HFFc6 (cell line): ENCODE measurements around the gene EIF6. TPM values are rescaled to one million over a fixed set of nuclear protein-coding genes. Genes with fewer than 3 reads are reported as not detected.

Source experiments
- DNase-seq: peaks from one replicate; pipeline ENCODE4 v3.0.0-alpha.2; 2018
- H3K27ac Mint-ChIP-seq: 2 replicates; pipeline ENCODE4 v1.8.0; 2020; ENCODE audit warnings: mild to moderate bottlenecking, mixed read lengths
- H3K27me3 Mint-ChIP-seq: 2 replicates; pipeline ENCODE4 v1.8.0; 2021; ENCODE audit warnings: mild to moderate bottlenecking, moderate library complexity, mixed read lengths; ENCODE audit not compliant: insufficient read depth
- H3K36me3 Mint-ChIP-seq: 2 replicates; pipeline ENCODE4 v1.8.0; 2021; ENCODE audit warnings: low read depth, mixed read lengths
- H3K4me1 Mint-ChIP-seq: 2 replicates; pipeline ENCODE4 v1.8.0; 2020; ENCODE audit warnings: low read depth, mixed read lengths
- H3K4me3 Mint-ChIP-seq: 2 replicates; pipeline ENCODE4 v1.8.0; 2020; ENCODE audit warnings: mild to moderate bottlenecking, moderate library complexity, mixed read lengths
- H3K9me3 Mint-ChIP-seq: 2 replicates; pipeline ENCODE4 v1.8.0; 2020; ENCODE audit warnings: mild to moderate bottlenecking, mixed read lengths
- total RNA-seq, 6 experiments: library from RNA; stranded (reverse); fragmentation: NEBNext Ultra II Directional; extraction: Animal tissue kit (Norgen Biotek cat#: 25700); gene quantifications; 2 replicates in 1 of 6; 3 replicates in 5 of 6; pipeline ENCODE4 v1.2.3, GENCODE V29; 2021
- TF ChIP-seq, protein P1 (sequence below): fragments of 200-600 bp; sonication (generic); IDR thresholded peaks from 2 replicates; pipeline ENCODE4 v1.5.0; 2021; ENCODE audit warnings: antibody characterized with exemption, mild to moderate bottlenecking

Gene EIF6
- total RNA-seq, 6 experiments from 2014 or later: 176 to 194 (median 185) TPM

DNA sequence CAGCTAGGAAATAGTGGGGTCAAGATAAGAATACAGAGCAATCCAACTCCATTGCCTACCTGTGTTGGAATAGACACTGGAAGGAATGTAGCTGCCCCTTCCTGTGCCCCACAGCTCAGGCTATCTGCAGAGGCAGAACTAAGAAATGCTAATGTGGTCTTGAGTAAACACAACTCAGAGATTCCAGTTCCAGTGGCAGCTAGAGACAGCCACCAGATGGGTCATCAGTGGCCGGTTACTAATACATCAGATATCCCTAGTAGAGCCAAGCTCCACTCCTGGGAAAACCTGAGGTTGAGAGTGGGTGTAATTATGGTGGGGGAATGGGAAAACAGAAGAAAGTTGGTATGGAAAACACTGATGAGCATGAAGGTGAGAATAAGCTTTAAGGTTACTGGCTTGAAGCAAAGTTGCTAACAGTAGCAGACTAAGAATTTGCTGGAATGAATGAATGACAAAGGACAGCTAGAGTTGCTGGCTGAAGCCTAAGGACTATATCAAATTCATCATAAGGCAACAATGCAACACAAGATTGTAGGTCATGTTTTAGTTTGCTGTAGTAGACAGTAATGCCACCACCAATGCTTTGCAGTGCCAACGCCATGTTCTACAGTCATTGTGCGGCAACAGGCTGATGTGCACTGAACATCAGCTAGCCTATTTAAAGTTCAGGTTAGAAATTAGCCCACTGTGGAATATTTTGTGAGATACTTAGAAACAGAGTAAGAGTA lies 36.0 kb upstream of the EIF6 start:
- Mint-ChIP-seq H3K4me3 (peak overlapping the region; percentile 56), H3K36me3 (peaks cover 22% of the 10 kb centered on the region), H3K4me1 (peaks cover 74% of the 10 kb centered on the region), H3K27me3 (no peaks in the 10 kb centered on the region; the same call in none of the 2 replicates), H3K9me3 (no peaks in the 10 kb centered on the region), H3K27ac (peak overlapping the region; percentile 89)
- peak; percentile 86 for DNase-seq
- TF ChIP-seq, protein P1, sequence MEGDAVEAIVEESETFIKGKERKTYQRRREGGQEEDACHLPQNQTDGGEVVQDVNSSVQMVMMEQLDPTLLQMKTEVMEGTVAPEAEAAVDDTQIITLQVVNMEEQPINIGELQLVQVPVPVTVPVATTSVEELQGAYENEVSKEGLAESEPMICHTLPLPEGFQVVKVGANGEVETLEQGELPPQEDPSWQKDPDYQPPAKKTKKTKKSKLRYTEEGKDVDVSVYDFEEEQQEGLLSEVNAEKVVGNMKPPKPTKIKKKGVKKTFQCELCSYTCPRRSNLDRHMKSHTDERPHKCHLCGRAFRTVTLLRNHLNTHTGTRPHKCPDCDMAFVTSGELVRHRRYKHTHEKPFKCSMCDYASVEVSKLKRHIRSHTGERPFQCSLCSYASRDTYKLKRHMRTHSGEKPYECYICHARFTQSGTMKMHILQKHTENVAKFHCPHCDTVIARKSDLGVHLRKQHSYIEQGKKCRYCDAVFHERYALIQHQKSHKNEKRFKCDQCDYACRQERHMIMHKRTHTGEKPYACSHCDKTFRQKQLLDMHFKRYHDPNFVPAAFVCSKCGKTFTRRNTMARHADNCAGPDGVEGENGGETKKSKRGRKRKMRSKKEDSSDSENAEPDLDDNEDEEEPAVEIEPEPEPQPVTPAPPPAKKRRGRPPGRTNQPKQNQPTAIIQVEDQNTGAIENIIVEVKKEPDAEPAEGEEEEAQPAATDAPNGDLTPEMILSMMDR: no peak

GRCh38 chr20:35319871-35320197 lies 35.3 kb upstream of the EIF6 start:
- TF ChIP-seq, protein P1: no peak
- peaks cover 15% of the 10 kb centered on the region for H3K36me3 Mint-ChIP-seq
- peaks cover 74% of the 10 kb centered on the region for H3K4me1 Mint-ChIP-seq
- peak; percentile 50 for DNase-seq
- peak overlapping the region; percentile 89 for H3K27ac Mint-ChIP-seq
- H3K4me3 Mint-ChIP-seq: peak overlapping the region; percentile 56
- H3K9me3 Mint-ChIP-seq: no peaks in the 10 kb centered on the region
- no peaks in the 10 kb centered on the region; the same call in none of the 2 replicates for H3K27me3 Mint-ChIP-seq

- no peak for DNase-seq
- Mint-ChIP-seq H3K27ac (peak overlapping the region; percentile 89), H3K9me3 (no peaks in the 10 kb centered on the region), H3K4me3 (peak overlapping the region; percentile 61), H3K27me3 (no peaks in the 10 kb centered on the region; the same call in none of the 2 replicates), H3K4me1 (peaks cover 77% of the 10 kb centered on the region), H3K36me3 (peaks cover 18% of the 10 kb centered on the region)
- TF ChIP-seq, protein P1: no peak
Measured at GRCh38 chr20:35319192-35319870, 34.8 kb upstream of the EIF6 start.

- peak overlapping the region; percentile 61 for H3K4me3 Mint-ChIP-seq
- H3K27me3 Mint-ChIP-seq: no peaks in the 10 kb centered on the region; the same call in none of the 2 replicates
- H3K27ac Mint-ChIP-seq: peak overlapping the region; percentile 89
- peak; percentile 79 for DNase-seq
- H3K36me3 Mint-ChIP-seq: peaks cover 19% of the 10 kb centered on the region
- H3K4me1 Mint-ChIP-seq: peaks cover 80% of the 10 kb centered on the region
- H3K9me3 Mint-ChIP-seq: no peaks in the 10 kb centered on the region
- TF ChIP-seq, protein P1: no peak
Measured at GRCh38 chr20:35318502-35319157, 34.1 kb upstream of the EIF6 start.

DNA sequence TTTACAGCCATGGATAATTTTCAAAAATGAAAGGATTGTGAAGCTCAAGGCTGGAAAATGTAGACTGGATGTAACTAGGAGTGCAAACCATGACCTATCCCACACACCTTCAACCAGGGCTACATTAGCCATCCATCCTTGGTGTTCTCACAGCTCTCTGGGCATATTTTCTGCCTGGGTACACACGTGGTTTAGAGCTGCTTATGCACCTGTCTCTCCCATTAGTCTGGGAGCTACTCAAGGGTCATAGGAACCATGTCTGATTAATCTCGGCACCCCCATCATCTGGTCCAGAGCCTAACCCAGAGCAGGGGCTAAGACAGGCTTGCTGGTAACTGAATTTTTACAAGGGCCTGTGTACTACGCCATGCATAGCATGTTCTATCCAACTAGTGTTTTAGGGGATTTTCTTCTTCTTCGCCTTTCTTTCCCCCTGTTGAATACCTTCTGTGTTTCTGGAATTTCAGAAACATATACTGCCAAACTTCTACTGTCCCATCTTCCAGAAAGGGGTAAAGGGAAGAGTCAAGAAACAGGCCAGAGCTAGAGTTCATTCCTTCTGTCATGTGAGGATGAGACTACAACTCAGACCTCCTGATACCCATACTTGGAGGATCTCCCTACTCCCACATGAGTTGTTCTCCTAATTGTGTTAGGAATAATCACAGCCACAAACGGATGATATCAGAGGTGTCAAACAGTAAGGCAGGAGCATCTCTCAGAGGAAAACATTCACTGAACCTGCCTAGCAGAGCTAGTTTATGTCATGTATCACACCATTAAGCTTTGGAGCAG lies 33.0 kb upstream of the EIF6 start:
- Mint-ChIP-seq H3K4me3 (no peak overlapping the region; the same call in 1 of the 2 replicates), H3K36me3 (peaks cover 15% of the 10 kb centered on the region), H3K4me1 (peaks cover 77% of the 10 kb centered on the region), H3K27me3 (no peaks in the 10 kb centered on the region; the same call in none of the 2 replicates), H3K9me3 (no peaks in the 10 kb centered on the region), H3K27ac (peak overlapping the region; percentile 89)
- TF ChIP-seq, protein P1: no peak
- no peak for DNase-seq
